Panc1 (cell line): ENCODE data around the gene ALDH2. TPM values are rescaled to one million over a fixed set of nuclear protein-coding genes. Genes with fewer than 3 reads are reported as not detected.

Source experiments
- ATAC-seq: fragments of 200-7000 bp; cut with Tn5 transposase; 2 replicates; pipeline ENCODE4 v1.9.1; 2020; ENCODE audit warnings: mild to moderate bottlenecking, moderate library complexity
- BruUV-seq: library from RNA; stranded (reverse); fragments of 400-500 nt; replicated peaks from 2 replicates; lab custom pipeline; 2021; lab: Mats Ljungman, UMichigan
- CTCF ChIA-PET: fragments of 300-600 bp; sonication (Branson Sonifier 250); formaldehyde crosslinking; loops from one replicate; lab custom pipeline; 2022; ENCODE audit warnings: antibody characterized with exemption; lab: Charles Lee
- POLR2A ChIA-PET: fragments of 300-600 bp; sonication (Branson Sonifier 250); formaldehyde crosslinking; loops from one replicate; lab custom pipeline; 2022; ENCODE audit warnings: antibody characterized with exemption; lab: Charles Lee
- DNase-seq: peaks from one replicate; pipeline ENCODE4 v3.0.0-alpha.2; 2010; ENCODE audit warnings: low read depth, low spot score
- H3K27ac ChIP-seq: 2 replicates; pipeline ENCODE4 v1.5.1; 2011; ENCODE audit warnings: mild to moderate bottlenecking, low read length, inconsistent platforms
- H3K27me3 ChIP-seq: fragments of 200-500 bp; sonication (Bioruptor generic); 2 replicates; pipeline ENCODE4 v1.6.0; 2014; ENCODE audit warnings: low read length, inconsistent platforms; ENCODE audit not compliant: control insufficient read depth, insufficient read depth
- H3K36me3 ChIP-seq: fragments of 200-500 bp; sonication (Bioruptor generic); 2 replicates; pipeline ENCODE4 v1.5.1; 2014; ENCODE audit warnings: inconsistent platforms, mild to moderate bottlenecking, low read length, moderate library complexity; ENCODE audit not compliant: control insufficient read depth, insufficient read depth
- H3K4me1 ChIP-seq: 2 replicates; pipeline ENCODE4 v1.5.1; 2011; ENCODE audit warnings: inconsistent platforms, mild to moderate bottlenecking, low read length, moderate library complexity; ENCODE audit not compliant: control insufficient read depth, insufficient read depth
- H3K4me3 ChIP-seq, 2 experiments: 2 replicates each; pipeline ENCODE4 v1.5.1; 2011 to 2012; ENCODE audit warnings: low read depth in 2 of 2, low read length in 2 of 2, mild to moderate bottlenecking in 2 of 2, inconsistent platforms in 1 of 2, moderate library complexity in 1 of 2
- H3K9me3 ChIP-seq: fragments of 200-500 bp; sonication (Bioruptor generic); 2 replicates; pipeline ENCODE4 v1.5.1; 2014; ENCODE audit warnings: low read depth, mild to moderate bottlenecking, inconsistent platforms, low read length, moderate library complexity; ENCODE audit not compliant: control insufficient read depth, insufficient read depth
- CTCF ChIP-seq: fragments of 450-650 bp; IDR thresholded peaks from 2 replicates; pipeline ENCODE4 v1.5.1; 2017; ENCODE audit warnings: mild to moderate bottlenecking
- POLR2AphosphoS5 ChIP-seq: IDR thresholded peaks from 2 replicates; pipeline ENCODE4 v1.6.1; 2012; ENCODE audit warnings: mild to moderate bottlenecking, low read depth, low read length, moderate library complexity
- REST ChIP-seq, 2 experiments: IDR thresholded peaks; 2 replicates each; pipeline ENCODE4 v1.6.1; 2011 to 2012; ENCODE audit warnings: low read depth in 2 of 2, control low read depth in 1 of 2, low read length in 1 of 2, mild to moderate bottlenecking in 1 of 2, moderate library complexity in 1 of 2; ENCODE audit not compliant: insufficient read depth in 1 of 2
- SIN3A ChIP-seq: IDR thresholded peaks from 2 replicates; pipeline ENCODE4 v1.6.1; 2012; ENCODE audit warnings: low read depth, mild to moderate bottlenecking, low read length, moderate library complexity, borderline replicate concordance; ENCODE audit not compliant: insufficient read depth
- TCF7L2 ChIP-seq: IDR thresholded peaks from 2 replicates; pipeline ENCODE4 v1.6.1; 2011; ENCODE audit warnings: mild to moderate bottlenecking, low read depth, low read length, inconsistent platforms
- in situ Hi-C: cut with HindIII; loops from 2 replicates; pipeline ENCODE4 v1.10.0; 2016; ENCODE audit warnings: low sequenced_read_pairs, low pct_unique_long_range_greater_than_20kb
- intact Hi-C: fragments of 100-400 bp; cut with micrococcal nuclease; formaldehyde crosslinking; loops from one replicate; pipeline ENCODE4 v1.10.0; 2022; ENCODE audit not compliant: unreplicated experiment
- total RNA-seq: library from RNA; stranded (reverse); gene quantifications from one replicate; pipeline ENCODE4 v1.2.1, GENCODE V29; 2021; ENCODE audit not compliant: unreplicated experiment

The ALDH2 gene
- total RNA-seq, 1 experiment from 2014 or later, result 9.0 TPM

- DNase-seq (no peak), ATAC-seq (no peak)
- POLR2A ChIA-PET, result interaction anchor here (0.5 kb wide), 1 partner anchor 28 kb away, joined by 6 read pairs; no protein-coding TSS in a partner anchor
- CTCF ChIA-PET, result no interaction called here
- Histone ChIP-seq H3K27me3 (no peaks in the 10 kb centered on the region), H3K9me3 (no peaks in the 10 kb centered on the region), H3K4me1 (peaks cover 7% of the 10 kb centered on the region; the same call in 1 of the 2 replicates), H3K36me3 (no peaks in the 10 kb centered on the region), H3K4me3 (no peak overlapping the region), H3K27ac (no peak overlapping the region)
- intact Hi-C loops (no loop called here), in situ Hi-C loops (no loop called here)
- no TSS peak for BruUV-seq
- TF ChIP-seq POLR2AphosphoS5 (no peak), CTCF (no peak), SIN3A (no peak), REST (IDR thresholded peaks at IDR 0.05; ENCODE audit: insufficient read depth in 1 of 2, low read depth in 2 of 2, low read length in 1 of 2) (no peak), TCF7L2 (no peak)
These were observed 1.6 kb downstream of the ALDH2 start for GRCh38 chr12:111768159-111768895.

- no peak overlapping the region for H3K4me3 ChIP-seq
- in situ Hi-C loops, result no loop called here
- no TSS peak for BruUV-seq
- no peak for DNase-seq
- CTCF ChIA-PET, result no interaction called here
- TF ChIP-seq TCF7L2, result no peak
- no peak for TF ChIP-seq POLR2AphosphoS5
- TF ChIP-seq CTCF, result no peak
- no peak for TF ChIP-seq REST (IDR thresholded peaks at IDR 0.05; ENCODE audit: insufficient read depth in 1 of 2, low read depth in 2 of 2, low read length in 1 of 2)
- no peak for TF ChIP-seq SIN3A
- no peaks in the 10 kb centered on the region for H3K27me3 ChIP-seq
- ATAC-seq, result no peak
- intact Hi-C loops, result no loop called here
- H3K36me3 ChIP-seq, result no peaks in the 10 kb centered on the region
- no peaks in the 10 kb centered on the region for H3K9me3 ChIP-seq
- H3K27ac ChIP-seq, result no peak overlapping the region
- H3K4me1 ChIP-seq, result peaks cover 19% of the 10 kb centered on the region
- POLR2A ChIA-PET, result interaction anchor here (0.6 kb wide), 1 partner anchor 62 kb away, joined by 4 read pairs; no protein-coding TSS in a partner anchor
These were observed 2.9 kb downstream of the ALDH2 start for GRCh38 chr12:111769599-111769998.
